GM21576 (cell line): ENCODE measurements around the gene NMT2.

Experiments used
- ATAC-seq: cut with Tn5 transposase; IDR thresholded peaks from one replicate; pipeline ENCODE4 v1.9.1; 2021; ENCODE audit warnings: mild to moderate bottlenecking, moderate library complexity; ENCODE audit not compliant: unreplicated experiment

Gene NMT2

GRCh38 chr10:15182540-15183207, 14.2 kb upstream of the NMT2 start:
- ATAC-seq: no peak

- ATAC-seq: no peak
Measured at GRCh38 chr10:15181576-15182156, 13.2 kb upstream of the NMT2 start.

GRCh38 chr10:15180736-15181135, 12.2 kb upstream of the NMT2 start:
- ATAC-seq: no peak

GRCh38 chr10:15176269-15176668, 7.8 kb upstream of the NMT2 start:
- ATAC-seq: no peak

- no peak for ATAC-seq
Measured at GRCh38 chr10:15175587-15175986, 7.1 kb upstream of the NMT2 start.

- no peak for ATAC-seq
Measured at GRCh38 chr10:15172306-15172840, 3.9 kb upstream of the NMT2 start.

GRCh38 chr10:15169555-15170401, 1.3 kb upstream of the NMT2 start:
- no peak for ATAC-seq

GRCh38 chr10:15168786-15169554, 477 bp upstream of the NMT2 start:
- ATAC-seq: peak; percentile 43

- peak; percentile 50 for ATAC-seq
Measured at GRCh38 chr10:15167411-15168290, 842 bp downstream of the NMT2 start.

GRCh38 chr10:15166325-15166724, 2.2 kb downstream of the NMT2 start:
- ATAC-seq: no peak

GRCh38 chr10:15163253-15163828, 5.2 kb downstream of the NMT2 start:
- ATAC-seq: no peak

GRCh38 chr10:15158972-15159371, 9.5 kb downstream of the NMT2 start:
- no peak for ATAC-seq

GRCh38 chr10:15158448-15158847, 10.0 kb downstream of the NMT2 start:
- ATAC-seq: no peak

GRCh38 chr10:15155978-15156656, 12.4 kb downstream of the NMT2 start:
- no peak for ATAC-seq

- ATAC-seq: no peak
Measured at GRCh38 chr10:15152556-15152955, 15.9 kb downstream of the NMT2 start.

- no peak for ATAC-seq
Measured at GRCh38 chr10:15150563-15150962, 17.9 kb downstream of the NMT2 start.

GRCh38 chr10:15149042-15149771, 19.3 kb downstream of the NMT2 start:
- ATAC-seq: no peak

GRCh38 chr10:15147594-15148392, 20.7 kb downstream of the NMT2 start:
- no peak for ATAC-seq
